K562 (cell line): ENCODE results near the gene MAN2A1. TPM values are rescaled to one million over a fixed set of nuclear protein-coding genes. Genes with fewer than 3 reads are reported as not detected.

Experiments
- ATAC-seq: fragments of 200-7000 bp; cut with Tn5 transposase; 3 replicates; pipeline ENCODE4 v1.9.1; 2020; ENCODE audit warnings: moderate library complexity
- BruUV-seq: library from RNA; stranded (reverse); fragments of 400-500 nt; replicated peaks from 2 replicates; lab custom pipeline; 2021; lab: Mats Ljungman, UMichigan
- CTCF ChIA-PET: fragments of 300-600 bp; formaldehyde crosslinking; extraction: SDS; loops from one replicate; lab custom pipeline; 2021; ENCODE audit warnings: low intra/inter-chr PET ratio; lab: Yijun Ruan, JAX
- POLR2A ChIA-PET: fragments of 300-600, 350-650 bp; sonication (Branson Sonifier 250); formaldehyde crosslinking; extraction: SDS; loops from one replicate; lab custom pipeline; 2021; ENCODE audit warnings: antibody characterized with exemption, inconsistent platforms; lab: Yijun Ruan, JAX
- DNase-seq, 4 experiments: peaks; one replicate each; pipeline versions ENCODE4 v3.0.0 to v3.0.0-alpha.2; 2011 to 2018; ENCODE audit warnings: low spot score in 3 of 4, mixed read lengths in 3 of 4; ENCODE audit errors: extremely low read depth in 1 of 4
- FAIRE-seq: peaks from 2 replicates; lab custom pipeline; 2011; peaks lifted over from hg19 to GRCh38; lab: Jason Lieb, UNC
- H2AFZ ChIP-seq: 2 replicates; pipeline ENCODE4 v1.6.0; 2011; ENCODE audit warnings: low read depth, low read length, control low read depth, inconsistent platforms
- H3K27ac ChIP-seq: fragments of 200-600 bp; 3 replicates; pipeline ENCODE4 v1.8.0; 2011; ENCODE audit warnings: low read depth, mild to moderate bottlenecking, control low read depth, inconsistent platforms, low read length, moderate library complexity, mixed read lengths; ENCODE audit errors: extremely low read depth
- H3K27me3 ChIP-seq, 2 experiments: fragments of 300-600 bp in 1 of 2; 2 replicates in 1 of 2; 3 replicates in 1 of 2; pipeline versions ENCODE4 v1.6.0 to v1.8.0; 2011; ENCODE audit warnings: inconsistent platforms in 2 of 2, low read length in 2 of 2, mild to moderate bottlenecking in 1 of 2, mixed read lengths in 1 of 2, moderate library complexity in 1 of 2; ENCODE audit not compliant: control insufficient read depth in 2 of 2, insufficient read depth in 2 of 2
- H3K36me3 ChIP-seq: fragments of 300-600 bp; 3 replicates; pipeline ENCODE4 v1.8.0; 2011; ENCODE audit warnings: mild to moderate bottlenecking, low read length, inconsistent platforms; ENCODE audit not compliant: control insufficient read depth, insufficient read depth
- H3K4me1 ChIP-seq, 2 experiments: fragments of 200-600 bp in 1 of 2; replicated peaks in 1 of 2; 2 replicates in 1 of 2; 3 replicates in 1 of 2; pipeline versions ENCODE4 v1.5.1 to v1.8.0; 2011; ENCODE audit warnings: inconsistent platforms in 2 of 2, low read length in 2 of 2, mild to moderate bottlenecking in 1 of 2, mixed read lengths in 1 of 2, moderate library complexity in 1 of 2; ENCODE audit not compliant: control insufficient read depth in 2 of 2, insufficient read depth in 2 of 2
- H3K4me2 ChIP-seq: 2 replicates; pipeline ENCODE4 v1.6.1; 2011; ENCODE audit warnings: low read length, control low read depth, inconsistent platforms, mixed read lengths; ENCODE audit not compliant: insufficient read depth
- H3K4me3 ChIP-seq: fragments of 200-600 bp; sonication (generic), shearing (Covaris generic); 2 replicates; pipeline ENCODE4 v1.5.1; 2016; ENCODE audit warnings: control low read depth, inconsistent platforms
- H3K79me2 ChIP-seq: fragments of 200-600 bp; 3 replicates; pipeline ENCODE4 v1.8.0; 2011; ENCODE audit warnings: low read length, inconsistent platforms; ENCODE audit not compliant: control insufficient read depth, insufficient read depth
- H3K9ac ChIP-seq, 2 experiments: 2 replicates each; pipeline versions ENCODE4 v1.6.0 to v1.6.1; 2011; ENCODE audit warnings: low read depth in 2 of 2, low read length in 2 of 2, control low read depth in 1 of 2, inconsistent platforms in 1 of 2, mild to moderate bottlenecking in 1 of 2, mixed read lengths in 1 of 2; ENCODE audit not compliant: insufficient read depth in 1 of 2
- H3K9me1 ChIP-seq: one replicate; pipeline ENCODE4 v1.6.0; 2011; ENCODE audit warnings: inconsistent platforms, mild to moderate bottlenecking, low read length, moderate library complexity; ENCODE audit not compliant: control insufficient read depth, insufficient read depth
- H3K9me3 ChIP-seq: replicated peaks from 2 replicates; pipeline ENCODE4 v1.5.1; 2011; ENCODE audit warnings: low read depth, low read length, inconsistent platforms; ENCODE audit not compliant: control insufficient read depth, insufficient read depth
- H4K20me1 ChIP-seq: replicated peaks from 2 replicates; pipeline ENCODE4 v1.6.1; 2011; ENCODE audit warnings: low read length, inconsistent platforms, mixed read lengths; ENCODE audit not compliant: control insufficient read depth, insufficient read depth
- ATF3 ChIP-seq, 2 experiments: fragments of 450-650 bp in 1 of 2; sonication (generic) in 1 of 2; formaldehyde crosslinking in 1 of 2; IDR thresholded peaks in 1 of 2; conservative IDR thresholded peaks in 1 of 2; 2 replicates each; pipeline versions ENCODE4 v1.6.1 to v1.8.1; 2016 to 2023; ENCODE audit warnings: mild to moderate bottlenecking in 2 of 2, moderate library complexity in 2 of 2, inconsistent platforms in 1 of 2, missing genetic modification reagents in 1 of 2
- CGGBP1 ChIP-seq: fragments of 250-450 bp; sonication (Bioruptor Pico); IDR thresholded peaks from 2 replicates; pipeline ENCODE4 v1.9.0; 2021; ENCODE audit warnings: mild to moderate bottlenecking
- HDAC1 ChIP-seq, 2 experiments: fragments of 450-650 bp; IDR thresholded peaks; 2 replicates each; pipeline ENCODE4 v1.6.1; 2016 to 2017; ENCODE audit warnings: inconsistent platforms in 1 of 2, mild to moderate bottlenecking in 1 of 2, moderate library complexity in 1 of 2
- RAD51 ChIP-seq: fragments of 450-650 bp; IDR thresholded peaks from 2 replicates; pipeline ENCODE4 v1.7.1; 2016; ENCODE audit warnings: low read depth, mild to moderate bottlenecking, borderline replicate concordance
- ZKSCAN1 ChIP-seq: fragments of 150-350 bp; IDR thresholded peaks from 2 replicates; pipeline ENCODE4 v1.6.1; 2016; ENCODE audit warnings: low read depth, low read length
- ZNF830 ChIP-seq: fragments of 250-450 bp; sonication (Bioruptor Pico); IDR thresholded peaks from 2 replicates; pipeline ENCODE4 v1.5.0; 2021; ENCODE audit warnings: mild to moderate bottlenecking
- WGBS: fragments of 100-300 bp; shearing (Covaris generic); methylation state at CpG from one replicate; pipeline ENCODE4 v1.1.6; 2016; ENCODE audit warnings: low coverage, mixed read lengths; ENCODE audit not compliant: insufficient coverage; ENCODE audit errors: missing lambda C conversion rate; 5-methylcytosine and 5-hydroxymethylcytosine counted together
- in situ Hi-C: fragments of 300-500 bp; cut with MboI; formaldehyde crosslinking; loops from 4 replicates; pipeline ENCODE4 v1.15.0; 2018; ENCODE audit warnings: inconsistent platforms, mixed read lengths
- intact Hi-C: fragments of 100-400 bp; cut with micrococcal nuclease; formaldehyde crosslinking; loops from 2 replicates; pipeline ENCODE4 v1.14.2; 2022
- polyA plus RNA-seq, 8 experiments: library from polyadenylated mRNA; depleted of rRNA in 4 of 8; stranded (reverse) in 5 of 8; unstranded in 3 of 8; fragments of >200 nt; fragmentation: Nextera tagmentation in 2 of 8; fragmentation: Illumina TruSeq in 1 of 8; extraction: Ambion mirVana in 2 of 8; extraction: Trizol in 1 of 8; gene quantifications; 2 replicates each; pipeline versions ENCODE4 v1.2.1 to v1.2.3, GENCODE V29; 2011 to 2014; ENCODE audit warnings: inconsistent platforms in 1 of 8, missing spikeins in 1 of 8
- total RNA-seq, 7 experiments: library from RNA; depleted of rRNA in 6 of 7; stranded (reverse); fragments of >200 nt in 6 of 7; fragmentation: Illumina TruSeq in 2 of 7; extraction: Trizol in 2 of 7; gene quantifications; 2 replicates each; pipeline versions ENCODE4 v1.2.1 to v1.2.3, GENCODE V29; 2011 to 2021; ENCODE audit warnings: low replicate concordance in 1 of 7

The MAN2A1 gene
- total and polyA plus RNA-seq, 9 of the 15 experiments (the other 6 are each of a cell fraction or from before 2014, with no cell fraction given) = 5.2 to 32.0 (median 19.8) TPM

- Histone ChIP-seq H3K9me1 (no peaks in the 10 kb centered on the region), H3K79me2 (peaks cover 89% of the 10 kb centered on the region), H3K36me3 (no peaks in the 10 kb centered on the region; the same call in 2 of the 3 replicates), H3K4me2 (peak overlapping the region; percentile 5; the same call in 1 of the 2 replicates), H2AFZ (no peak overlapping the region), H3K9ac (no peak overlapping the region), H3K27me3 (no peaks in the 10 kb centered on the region), H3K4me1 (peaks cover 30 to 36% of the 10 kb centered on the region in 2 experiments), H3K9me3 (no peaks in the 10 kb centered on the region), H3K27ac (no peak overlapping the region), H4K20me1 (peaks cover 13% of the 10 kb centered on the region; the same call in 1 of the 2 replicates), H3K4me3 (no peak overlapping the region)
- BruUV-seq = no TSS peak
- FAIRE-seq (no peak), ATAC-seq (no peak), DNase-seq (no peak)
- ChIA-PET POLR2A (interaction anchor here (0.6 to 1.9 kb wide), 6 partner anchors 8 to 1026 kb away, joined by 3 to 21 read pairs (median 3); no protein-coding TSS in a partner anchor), CTCF (interaction anchor here (0.6 kb wide), 1 partner anchor 1525 kb away, joined by 4 read pairs; no protein-coding TSS in a partner anchor)
- TF ChIP-seq HDAC1 (IDR thresholded peaks at IDR 0.05) (no peak), ZNF830 (CRISPR knock-in tag) (no peak), CGGBP1 (CRISPR knock-in tag) (no peak), ATF3 (IDR thresholded peaks at IDR 0.05) (0 out of 2 replicates have a peak, but pooled peaks have one; percentile 32), ATF3 (CRISPR knock-in tag; conservative IDR thresholded peaks at IDR 0.05) (no peak), ZKSCAN1 (no peak), RAD51 (no peak)
- in situ Hi-C loops (no loop called here), intact Hi-C loops (loop anchor here (5.0 to 10.0 kb wide), 2 partner anchors 121 to 261 kb away; no protein-coding TSS in a partner anchor)
- WGBS = 76% methylated on average over 5 of the region's 6 CpGs
Observed at GRCh38 chr5:109693535-109694400, 4.0 kb downstream of the MAN2A1 start.
